GM19023 (cell line): ENCODE results near the gene PLXNB1.

Experiments used
- ATAC-seq: cut with Tn5 transposase; IDR thresholded peaks from one replicate; pipeline ENCODE4 v1.9.1; 2021; ENCODE audit warnings: mild to moderate bottlenecking, moderate library complexity; ENCODE audit not compliant: unreplicated experiment

The PLXNB1 gene

GRCh38 chr3:48370333-48370713 lies 59.6 kb downstream of the PLXNB1 start:
- no peak for ATAC-seq

GRCh38 chr3:48369693-48370332 lies 60.1 kb downstream of the PLXNB1 start:
- ATAC-seq, result no peak

GRCh38 chr3:48367201-48367600 lies 62.7 kb downstream of the PLXNB1 start:
- no peak for ATAC-seq

- no peak for ATAC-seq
Measured at GRCh38 chr3:48364840-48365239, 65.0 kb downstream of the PLXNB1 start.

- ATAC-seq, result no peak
Measured at GRCh38 chr3:48361928-48362327, 68.0 kb downstream of the PLXNB1 start.

GRCh38 chr3:48356419-48356818 lies 73.5 kb downstream of the PLXNB1 start:
- ATAC-seq, result no peak

GRCh38 chr3:48353987-48354386 lies 75.9 kb downstream of the PLXNB1 start:
- no peak for ATAC-seq
